Esophagus muscularis mucosa (tissue), 4 donors: Measurements from ENCODE around the gene FBRS.

Source experiments
- EP300 ChIP-seq: sonication (generic); formaldehyde crosslinking; IDR thresholded peaks from one replicate; pipeline ENCODE4 v1.6.1; 2017; ENCODE audit warnings: antibody characterized with exemption
- POLR2AphosphoS5 ChIP-seq, 2 donors: sonication (generic); formaldehyde crosslinking; IDR thresholded peaks; one replicate each; pipeline ENCODE4 v1.6.1; 2017; ENCODE audit warnings: antibody characterized with exemption in 2 of 2
- TF ChIP-seq, protein P1 (sequence below), 3 experiments: fragments of 200-600 bp in 2 of 3; fragments of 450-650 bp in 1 of 3; sonication (generic) in 2 of 3; IDR thresholded peaks; one replicate each; pipeline ENCODE4 v1.5.1; 2017 to 2019; ENCODE audit warnings: antibody characterized with exemption in 3 of 3, mild to moderate bottlenecking in 2 of 3, moderate library complexity in 1 of 3

DNA sequence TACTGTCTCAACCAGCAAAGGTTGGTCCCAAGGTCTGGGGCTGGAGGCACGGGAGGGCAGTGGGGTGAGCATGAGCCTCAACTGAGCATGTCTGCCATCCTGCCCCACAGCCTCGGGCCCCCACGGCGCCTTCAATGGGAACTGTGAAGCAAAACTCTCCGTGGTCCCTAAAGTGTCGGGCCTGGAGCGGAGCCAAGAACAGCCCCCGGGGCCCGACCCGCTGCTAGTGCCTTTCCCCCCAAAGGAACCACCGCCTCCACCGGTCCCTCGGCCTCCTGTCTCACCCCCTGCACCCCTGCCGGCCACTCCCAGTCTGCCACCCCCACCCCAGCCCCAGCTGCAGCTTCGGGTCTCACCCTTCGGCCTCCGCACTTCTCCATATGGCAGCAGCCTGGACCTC is 4.2 kb downstream of the FBRS start:
- TF ChIP-seq, protein P1, sequence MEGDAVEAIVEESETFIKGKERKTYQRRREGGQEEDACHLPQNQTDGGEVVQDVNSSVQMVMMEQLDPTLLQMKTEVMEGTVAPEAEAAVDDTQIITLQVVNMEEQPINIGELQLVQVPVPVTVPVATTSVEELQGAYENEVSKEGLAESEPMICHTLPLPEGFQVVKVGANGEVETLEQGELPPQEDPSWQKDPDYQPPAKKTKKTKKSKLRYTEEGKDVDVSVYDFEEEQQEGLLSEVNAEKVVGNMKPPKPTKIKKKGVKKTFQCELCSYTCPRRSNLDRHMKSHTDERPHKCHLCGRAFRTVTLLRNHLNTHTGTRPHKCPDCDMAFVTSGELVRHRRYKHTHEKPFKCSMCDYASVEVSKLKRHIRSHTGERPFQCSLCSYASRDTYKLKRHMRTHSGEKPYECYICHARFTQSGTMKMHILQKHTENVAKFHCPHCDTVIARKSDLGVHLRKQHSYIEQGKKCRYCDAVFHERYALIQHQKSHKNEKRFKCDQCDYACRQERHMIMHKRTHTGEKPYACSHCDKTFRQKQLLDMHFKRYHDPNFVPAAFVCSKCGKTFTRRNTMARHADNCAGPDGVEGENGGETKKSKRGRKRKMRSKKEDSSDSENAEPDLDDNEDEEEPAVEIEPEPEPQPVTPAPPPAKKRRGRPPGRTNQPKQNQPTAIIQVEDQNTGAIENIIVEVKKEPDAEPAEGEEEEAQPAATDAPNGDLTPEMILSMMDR (IDR thresholded peaks at IDR 0.05) = no peak
- TF ChIP-seq POLR2AphosphoS5 (IDR thresholded peaks at IDR 0.05) (no peak), EP300 (no peak)
